HG03108 (cell line): ENCODE data around the gene YTHDF2.
A peak's percentile ranks its signal among the peaks of the same experiment; 100 is the strongest.
"Not testable (repeated sequence)": the region's sequence is repeated elsewhere in the genome, so short reads cannot be mapped to it uniquely, and the experiment has no call there.

Experiments used
- ATAC-seq: cut with Tn5 transposase; IDR thresholded peaks from one replicate; pipeline ENCODE4 v1.9.1; 2021; ENCODE audit warnings: moderate library complexity; ENCODE audit not compliant: unreplicated experiment

Gene YTHDF2

GRCh38 chr1:28758420-28758819 is 21.7 kb downstream of the YTHDF2 start:
- no peak for ATAC-seq

GRCh38 chr1:28759257-28759656 is 22.5 kb downstream of the YTHDF2 start:
- no peak for ATAC-seq

- ATAC-seq, result no peak
Observed at GRCh38 chr1:28761189-28761588, 24.4 kb downstream of the YTHDF2 start.

- ATAC-seq, result no peak
Observed at GRCh38 chr1:28766532-28767183, 29.9 kb downstream of the YTHDF2 start.

- no peak for ATAC-seq
Observed at GRCh38 chr1:28770601-28771165, 33.9 kb downstream of the YTHDF2 start.

GRCh38 chr1:28771921-28772320 is 35.2 kb downstream of the YTHDF2 start:
- not testable (repeated sequence) for ATAC-seq

- no peak for ATAC-seq
Observed at GRCh38 chr1:28773105-28773504, 36.4 kb downstream of the YTHDF2 start.

GRCh38 chr1:28775121-28775942 is 38.6 kb downstream of the YTHDF2 start:
- ATAC-seq, result peak; percentile 61

GRCh38 chr1:28776341-28776740 is 39.6 kb downstream of the YTHDF2 start:
- ATAC-seq, result no peak

GRCh38 chr1:28778021-28778420 is 41.3 kb downstream of the YTHDF2 start:
- ATAC-seq, result no peak

GRCh38 chr1:28779751-28780408 is 43.1 kb downstream of the YTHDF2 start:
- ATAC-seq, result no peak

GRCh38 chr1:28781305-28781704 is 44.6 kb downstream of the YTHDF2 start:
- no peak for ATAC-seq

GRCh38 chr1:28782011-28782410 is 45.3 kb downstream of the YTHDF2 start:
- no peak for ATAC-seq

- no peak for ATAC-seq
Observed at GRCh38 chr1:28783363-28783762, 46.6 kb downstream of the YTHDF2 start.

- no peak for ATAC-seq
Observed at GRCh38 chr1:28789412-28789811, 52.7 kb downstream of the YTHDF2 start.

- no peak for ATAC-seq
Observed at GRCh38 chr1:28789816-28790215, 53.1 kb downstream of the YTHDF2 start.

GRCh38 chr1:28790377-28791035 is 53.8 kb downstream of the YTHDF2 start:
- ATAC-seq, result no peak

GRCh38 chr1:28791929-28792328 is 55.2 kb downstream of the YTHDF2 start:
- ATAC-seq, result not testable (repeated sequence)

- ATAC-seq, result no peak
Observed at GRCh38 chr1:28792644-28793121, 55.9 kb downstream of the YTHDF2 start.

- ATAC-seq, result not testable (repeated sequence)
Observed at GRCh38 chr1:28794582-28794981, 57.8 kb downstream of the YTHDF2 start.
